Astrocyte (in vitro differentiated cells and primary cell): Measurements from ENCODE around the gene PTPRT. TPM values are rescaled to one million over a fixed set of nuclear protein-coding genes. Genes with fewer than 3 reads are reported as not detected.

Experiments used
- DNase-seq: peaks from one replicate; pipeline ENCODE4 v3.0.0-alpha.2; 2010; ENCODE audit warnings: low read depth
- FAIRE-seq: peaks from 2 replicates; lab custom pipeline; 2011; peaks lifted over from hg19 to GRCh38; lab: Jason Lieb, UNC
- H2AFZ ChIP-seq: 2 replicates; pipeline ENCODE4 v1.6.0; 2012; ENCODE audit warnings: low read depth, low read length, inconsistent platforms
- H3K27ac ChIP-seq: 2 replicates; pipeline ENCODE4 v1.5.1; 2011; ENCODE audit warnings: low read depth, low read length, inconsistent platforms
- H3K27me3 ChIP-seq: 2 replicates; pipeline ENCODE4 v1.6.0; 2011; ENCODE audit warnings: low read length, inconsistent platforms; ENCODE audit not compliant: insufficient read depth
- H3K36me3 ChIP-seq: 2 replicates; pipeline ENCODE4 v1.5.1; 2011; ENCODE audit warnings: low read length, inconsistent platforms; ENCODE audit not compliant: insufficient read depth
- H3K4me1 ChIP-seq: 2 replicates; pipeline ENCODE4 v1.5.1; 2011; ENCODE audit warnings: low read length, inconsistent platforms; ENCODE audit not compliant: insufficient read depth
- H3K4me2 ChIP-seq: 2 replicates; pipeline ENCODE4 v1.6.0; 2012; ENCODE audit warnings: low read length, inconsistent platforms
- H3K4me3 ChIP-seq: 2 replicates; pipeline ENCODE4 v1.5.1; 2011; ENCODE audit warnings: low read depth, mild to moderate bottlenecking, low read length, inconsistent platforms; ENCODE audit not compliant: insufficient read depth
- H3K79me2 ChIP-seq: 2 replicates; pipeline ENCODE4 v1.6.0; 2012; ENCODE audit warnings: mild to moderate bottlenecking, low read length, inconsistent platforms; ENCODE audit not compliant: insufficient read depth
- H3K9ac ChIP-seq: 2 replicates; pipeline ENCODE4 v1.6.0; 2012; ENCODE audit warnings: mild to moderate bottlenecking, low read length, inconsistent platforms
- H3K9me3 ChIP-seq: 2 replicates; pipeline ENCODE4 v1.5.1; 2012; ENCODE audit warnings: low read depth, mild to moderate bottlenecking, low read length, inconsistent platforms; ENCODE audit not compliant: insufficient read depth
- H4K20me1 ChIP-seq: 2 replicates; pipeline ENCODE4 v1.6.0; 2012; ENCODE audit warnings: low read length, inconsistent platforms; ENCODE audit not compliant: insufficient read depth
- H3K27ac Mint-ChIP-seq: one replicate; pipeline ENCODE4 v1.8.0; 2021; ENCODE audit warnings: mild to moderate bottlenecking, mixed read lengths; ENCODE audit not compliant: unreplicated experiment
- H3K27me3 Mint-ChIP-seq: one replicate; pipeline ENCODE4 v1.8.0; 2021; ENCODE audit warnings: low read depth, mixed read lengths; ENCODE audit not compliant: unreplicated experiment
- H3K36me3 Mint-ChIP-seq: one replicate; pipeline ENCODE4 v1.8.0; 2021; ENCODE audit warnings: low read depth, mixed read lengths; ENCODE audit not compliant: unreplicated experiment
- H3K4me1 Mint-ChIP-seq: one replicate; pipeline ENCODE4 v1.8.0; 2021; ENCODE audit warnings: low read depth, mixed read lengths; ENCODE audit not compliant: unreplicated experiment
- H3K4me3 Mint-ChIP-seq: one replicate; pipeline ENCODE4 v1.8.0; 2021; ENCODE audit warnings: mild to moderate bottlenecking, moderate library complexity, mixed read lengths; ENCODE audit not compliant: unreplicated experiment
- H3K9me3 Mint-ChIP-seq: one replicate; pipeline ENCODE4 v1.8.0; 2021; ENCODE audit warnings: mild to moderate bottlenecking, mixed read lengths; ENCODE audit not compliant: unreplicated experiment
- CTCF ChIP-seq: IDR thresholded peaks from 2 replicates; pipeline ENCODE4 v1.5.1; 2011; ENCODE audit warnings: low read depth, mild to moderate bottlenecking, inconsistent platforms, low read length, moderate library complexity; ENCODE audit not compliant: insufficient read depth
- EZH2 ChIP-seq: IDR thresholded peaks from 2 replicates; pipeline ENCODE4 v1.6.1; 2012; ENCODE audit warnings: mild to moderate bottlenecking, low read length, inconsistent platforms; ENCODE audit not compliant: insufficient read depth
- total RNA-seq: library from RNA; stranded (reverse); gene quantifications from 2 replicates; pipeline ENCODE4 v1.2.1, GENCODE V29; 2021

Gene PTPRT
- total RNA-seq, 1 donor from 2014 or later: 0.25 TPM

GRCh38 chr20:42494290-42494689 is 695.4 kb downstream of the PTPRT start:
- Histone ChIP-seq H3K4me2 (no peak overlapping the region), H2AFZ (no peak overlapping the region), H3K79me2 (no peaks in the 10 kb centered on the region), H3K4me1 (no peaks in the 10 kb centered on the region), H3K27ac (no peak overlapping the region), H4K20me1 (no peaks in the 10 kb centered on the region), H3K4me3 (no peak overlapping the region), H3K27me3 (no peaks in the 10 kb centered on the region), H3K36me3 (no peaks in the 10 kb centered on the region), H3K9ac (no peak overlapping the region), H3K9me3 (no peaks in the 10 kb centered on the region)
- no peaks in the 10 kb centered on the region for H3K36me3 Mint-ChIP-seq
- H3K27me3 Mint-ChIP-seq: no peaks in the 10 kb centered on the region
- H3K4me1 Mint-ChIP-seq: no peaks in the 10 kb centered on the region
- FAIRE-seq (no peak), DNase-seq (no peak)
- H3K4me3 Mint-ChIP-seq: no peak overlapping the region
- no peak for TF ChIP-seq CTCF
- no peak for TF ChIP-seq EZH2
- H3K27ac Mint-ChIP-seq: no peak overlapping the region
- H3K9me3 Mint-ChIP-seq: peaks cover 2% of the 10 kb centered on the region

GRCh38 chr20:42493001-42493400 is 696.7 kb downstream of the PTPRT start:
- no peak overlapping the region for H3K4me3 Mint-ChIP-seq
- H3K4me2 ChIP-seq: no peak overlapping the region
- H3K4me3 ChIP-seq: no peak overlapping the region
- H3K27ac ChIP-seq: no peak overlapping the region
- H3K36me3 ChIP-seq: no peaks in the 10 kb centered on the region
- no peaks in the 10 kb centered on the region for H3K4me1 ChIP-seq
- H2AFZ ChIP-seq: no peak overlapping the region
- FAIRE-seq: no peak
- H3K36me3 Mint-ChIP-seq: no peaks in the 10 kb centered on the region
- H3K9me3 Mint-ChIP-seq: peaks cover 2% of the 10 kb centered on the region
- no peaks in the 10 kb centered on the region for H3K27me3 Mint-ChIP-seq
- no peak for DNase-seq
- H3K9me3 ChIP-seq: no peaks in the 10 kb centered on the region
- no peak overlapping the region for H3K27ac Mint-ChIP-seq
- no peaks in the 10 kb centered on the region for H3K4me1 Mint-ChIP-seq
- TF ChIP-seq CTCF (no peak), EZH2 (no peak)
- H4K20me1 ChIP-seq: no peaks in the 10 kb centered on the region
- H3K9ac ChIP-seq: no peak overlapping the region
- H3K27me3 ChIP-seq: no peaks in the 10 kb centered on the region
- no peaks in the 10 kb centered on the region for H3K79me2 ChIP-seq

- H3K4me1 Mint-ChIP-seq: no peaks in the 10 kb centered on the region
- no peak for FAIRE-seq
- H3K9me3 Mint-ChIP-seq: peaks cover under 1% of the 10 kb centered on the region
These were observed 697.4 kb downstream of the PTPRT start for GRCh38 chr20:42492290-42492689.

More at GRCh38 chr20:42492290-42492689, 697.4 kb downstream of the PTPRT start:
- no peaks in the 10 kb centered on the region for H3K9me3 ChIP-seq
- Mint-ChIP-seq H3K27me3 (no peaks in the 10 kb centered on the region), H3K36me3 (no peaks in the 10 kb centered on the region), H3K27ac (no peak overlapping the region), H3K4me3 (no peak overlapping the region)
- H3K27me3 ChIP-seq: no peaks in the 10 kb centered on the region
- no peak overlapping the region for H2AFZ ChIP-seq
- no peaks in the 10 kb centered on the region for H3K4me1 ChIP-seq
- no peak overlapping the region for H3K4me3 ChIP-seq
- no peak overlapping the region for H3K4me2 ChIP-seq
- no peaks in the 10 kb centered on the region for H3K36me3 ChIP-seq
- H4K20me1 ChIP-seq: no peaks in the 10 kb centered on the region
- no peaks in the 10 kb centered on the region for H3K79me2 ChIP-seq
- TF ChIP-seq EZH2 (no peak), CTCF (no peak)
- no peak for DNase-seq
- no peak overlapping the region for H3K27ac ChIP-seq
- H3K9ac ChIP-seq: no peak overlapping the region
